Neuronal stem cell (in vitro differentiated cells): ENCODE results near the gene LIFR.

Experiments used
- DNase-seq: peaks from one replicate; pipeline ENCODE4 v3.0.0-alpha.2; 2013; ENCODE audit warnings: low spot score
- H2AFZ ChIP-seq: one replicate; pipeline ENCODE4 v1.6.1; 2013; ENCODE audit warnings: mild to moderate bottlenecking, low read length, inconsistent platforms
- H2AK5ac ChIP-seq: 2 replicates; pipeline ENCODE4 v1.6.1; 2013; ENCODE audit warnings: low read depth, mild to moderate bottlenecking, inconsistent platforms, low read length, moderate library complexity, mixed read lengths
- H2BK120ac ChIP-seq: 2 replicates; pipeline ENCODE4 v1.6.1; 2013; ENCODE audit warnings: low read depth, mild to moderate bottlenecking, inconsistent platforms, low read length, moderate library complexity, mixed read lengths
- H2BK12ac ChIP-seq: one replicate; pipeline ENCODE4 v1.6.1; 2013; ENCODE audit warnings: low read length, inconsistent platforms
- H2BK15ac ChIP-seq: 2 replicates; pipeline ENCODE4 v1.6.1; 2013; ENCODE audit warnings: mild to moderate bottlenecking, low read length, inconsistent platforms, mixed read lengths
- H2BK5ac ChIP-seq: one replicate; pipeline ENCODE4 v1.6.1; 2013; ENCODE audit warnings: inconsistent platforms, mild to moderate bottlenecking, low read length, moderate library complexity
- H3K14ac ChIP-seq: one replicate; pipeline ENCODE4 v1.6.1; 2013; ENCODE audit warnings: low read length, inconsistent platforms
- H3K18ac ChIP-seq: 2 replicates; pipeline ENCODE4 v1.6.1; 2013; ENCODE audit warnings: low read length, inconsistent platforms
- H3K23ac ChIP-seq: 2 replicates; pipeline ENCODE4 v1.6.1; 2013; ENCODE audit warnings: low read depth, mild to moderate bottlenecking, mixed read lengths, low read length, inconsistent platforms; ENCODE audit not compliant: poor library complexity
- H3K27ac ChIP-seq: replicated peaks from 3 replicates; pipeline ENCODE4 v1.5.1; 2013; ENCODE audit warnings: low read length, inconsistent platforms
- H3K27me3 ChIP-seq, 3 experiments: 2 replicates each; pipeline ENCODE4 v1.6.1; 2013; ENCODE audit warnings: low read length in 3 of 3, mild to moderate bottlenecking in 2 of 3, inconsistent platforms in 1 of 3, low read depth in 1 of 3, mixed read lengths in 1 of 3, moderate library complexity in 1 of 3; ENCODE audit not compliant: control insufficient read depth in 3 of 3, insufficient read depth in 3 of 3
- H3K36me3 ChIP-seq, 2 donors: replicated peaks in 1 of 2; 2 replicates each; pipeline ENCODE4 v1.6.1; 2013; ENCODE audit warnings: low read length in 2 of 2; ENCODE audit not compliant: control insufficient read depth in 2 of 2, insufficient read depth in 2 of 2
- H3K4ac ChIP-seq: 2 replicates; pipeline ENCODE4 v1.6.1; 2013; ENCODE audit warnings: inconsistent platforms, mild to moderate bottlenecking, low read length, moderate library complexity
- H3K4me1 ChIP-seq, 2 donors: 1 replicate in 1 of 2; 2 replicates in 1 of 2; pipeline ENCODE4 v1.6.1; 2013; ENCODE audit warnings: low read length in 2 of 2, low read depth in 1 of 2; ENCODE audit not compliant: control insufficient read depth in 2 of 2, insufficient read depth in 1 of 2
- H3K4me2 ChIP-seq: one replicate; pipeline ENCODE4 v1.6.1; 2013; ENCODE audit warnings: mild to moderate bottlenecking, low read length, inconsistent platforms; ENCODE audit not compliant: insufficient read depth, poor library complexity, severe bottlenecking
- H3K4me3 ChIP-seq, 2 donors: 2 replicates each; pipeline ENCODE4 v1.5.1; 2013; ENCODE audit warnings: low read length in 2 of 2, mild to moderate bottlenecking in 2 of 2, inconsistent platforms in 1 of 2, moderate library complexity in 1 of 2
- H3K79me1 ChIP-seq: one replicate; pipeline ENCODE4 v1.6.1; 2013; ENCODE audit warnings: low read depth, mild to moderate bottlenecking, inconsistent platforms, low read length, moderate library complexity
- H3K9ac ChIP-seq: one replicate; pipeline ENCODE4 v1.6.1; 2013; ENCODE audit warnings: mild to moderate bottlenecking, low read depth, low read length, inconsistent platforms; ENCODE audit not compliant: poor library complexity
- H3K9me3 ChIP-seq, 2 donors: replicated peaks in 1 of 2; 2 replicates each; pipeline versions ENCODE3 to v1.6.1; 2013; ENCODE audit warnings: low read length in 2 of 2, mild to moderate bottlenecking in 2 of 2, inconsistent platforms in 1 of 2, low read depth in 1 of 2, mixed read lengths in 1 of 2, moderate library complexity in 1 of 2; ENCODE audit not compliant: control insufficient read depth in 2 of 2, insufficient read depth in 1 of 2
- H4K8ac ChIP-seq: one replicate; pipeline ENCODE4 v1.6.1; 2013; ENCODE audit warnings: low read depth, mild to moderate bottlenecking, inconsistent platforms, low read length, moderate library complexity
- H4K91ac ChIP-seq: one replicate; pipeline ENCODE4 v1.6.1; 2013; ENCODE audit warnings: low read length, low read depth, mild to moderate bottlenecking, inconsistent platforms; ENCODE audit not compliant: poor library complexity
- WGBS, 2 donors: extraction: QIAGEN DNeasy Blood & Tissue Kit; methylation state at CpG; one replicate each; pipeline ENCODE4 v1.1.7; 2013; ENCODE audit warnings: missing lambda C conversion rate in 2 of 2, mixed read lengths in 1 of 2; ENCODE audit not compliant: insufficient read length in 2 of 2, insufficient replicate concordance in 1 of 2; ENCODE audit errors: extremely low coverage in 2 of 2; 5-methylcytosine and 5-hydroxymethylcytosine counted together

Gene LIFR

DNA sequence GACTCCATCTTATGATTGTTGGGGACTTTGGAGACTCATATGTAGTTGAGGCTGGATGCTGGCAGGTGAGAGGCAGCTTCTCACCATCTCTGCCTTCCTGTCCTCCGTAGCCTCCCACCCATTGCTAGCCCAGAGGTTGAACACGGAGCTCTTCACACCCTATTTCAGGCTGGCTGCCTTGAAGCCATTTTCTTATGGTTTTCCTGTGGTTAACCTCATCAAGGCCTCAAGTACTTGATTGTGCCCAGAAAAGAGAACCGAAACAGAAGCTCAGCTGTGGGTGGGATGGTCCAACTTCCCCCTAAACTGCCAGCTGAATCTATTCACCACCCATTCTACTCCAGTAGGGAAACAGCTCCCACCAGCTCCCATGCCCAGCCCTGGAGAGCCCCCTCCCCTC, 102.9 kb downstream of the LIFR start:
- Histone ChIP-seq H3K36me3 (no peaks in the 10 kb centered on the region), H3K14ac (no peak overlapping the region), H3K27me3 (no peaks in the 10 kb centered on the region), H3K9ac (no peak overlapping the region), H3K18ac (no peak overlapping the region), H3K4ac (no peak overlapping the region), H3K4me3 (no peak overlapping the region), H3K27ac (no peak overlapping the region), H4K8ac (no peak overlapping the region), H3K4me2 (no peak overlapping the region), H2BK12ac (no peak overlapping the region), H4K91ac (no peak overlapping the region), H3K9me3 (no peaks in the 10 kb centered on the region), H3K79me1 (no peaks in the 10 kb centered on the region), H2BK15ac (no peak overlapping the region), H2AK5ac (no peak overlapping the region), H2BK5ac (no peak overlapping the region), H2BK120ac (no peak overlapping the region), H3K23ac (no peak overlapping the region), H2AFZ (no peak overlapping the region), H3K4me1 (no peaks in the 10 kb centered on the region)
- WGBS, 2 donors = no CpG with 5 or more reads among the region's 3 CpGs
- no peak for DNase-seq

DNA sequence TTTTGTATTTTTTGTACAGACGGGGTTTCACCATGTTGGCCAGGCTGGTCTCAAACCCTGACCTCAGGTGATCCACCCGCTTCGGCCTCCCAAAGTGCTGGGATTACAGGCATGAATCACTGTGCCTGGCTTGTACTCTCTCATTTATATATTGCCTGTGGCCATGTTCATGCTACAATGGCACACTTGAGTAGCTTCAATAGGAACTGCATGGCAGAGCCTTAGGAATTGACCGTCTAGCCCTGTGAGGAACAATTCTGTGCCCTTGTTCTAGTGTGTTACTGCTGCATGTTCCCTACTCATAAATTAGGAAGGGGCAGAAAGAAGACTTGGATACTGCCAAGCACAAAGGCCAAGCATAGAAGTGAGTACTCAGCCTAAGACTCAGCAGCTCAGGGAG, 104.2 kb downstream of the LIFR start:
- Histone ChIP-seq H3K14ac (no peak overlapping the region), H3K9me3 (no peaks in the 10 kb centered on the region), H3K9ac (no peak overlapping the region), H2AFZ (no peak overlapping the region), H2BK12ac (no peak overlapping the region), H3K27me3 (no peaks in the 10 kb centered on the region), H3K4me1 (no peaks in the 10 kb centered on the region), H3K27ac (no peak overlapping the region), H2AK5ac (no peak overlapping the region), H2BK15ac (no peak overlapping the region), H3K36me3 (no peaks in the 10 kb centered on the region), H4K91ac (no peak overlapping the region), H3K23ac (no peak overlapping the region), H3K79me1 (no peaks in the 10 kb centered on the region), H3K4ac (no peak overlapping the region), H3K18ac (no peak overlapping the region), H3K4me2 (no peak overlapping the region), H4K8ac (no peak overlapping the region), H3K4me3 (no peak overlapping the region), H2BK5ac (no peak overlapping the region), H2BK120ac (no peak overlapping the region)
- WGBS, 2 donors = no CpG with 5 or more reads among the region's 4 CpGs
- no peak for DNase-seq

DNA sequence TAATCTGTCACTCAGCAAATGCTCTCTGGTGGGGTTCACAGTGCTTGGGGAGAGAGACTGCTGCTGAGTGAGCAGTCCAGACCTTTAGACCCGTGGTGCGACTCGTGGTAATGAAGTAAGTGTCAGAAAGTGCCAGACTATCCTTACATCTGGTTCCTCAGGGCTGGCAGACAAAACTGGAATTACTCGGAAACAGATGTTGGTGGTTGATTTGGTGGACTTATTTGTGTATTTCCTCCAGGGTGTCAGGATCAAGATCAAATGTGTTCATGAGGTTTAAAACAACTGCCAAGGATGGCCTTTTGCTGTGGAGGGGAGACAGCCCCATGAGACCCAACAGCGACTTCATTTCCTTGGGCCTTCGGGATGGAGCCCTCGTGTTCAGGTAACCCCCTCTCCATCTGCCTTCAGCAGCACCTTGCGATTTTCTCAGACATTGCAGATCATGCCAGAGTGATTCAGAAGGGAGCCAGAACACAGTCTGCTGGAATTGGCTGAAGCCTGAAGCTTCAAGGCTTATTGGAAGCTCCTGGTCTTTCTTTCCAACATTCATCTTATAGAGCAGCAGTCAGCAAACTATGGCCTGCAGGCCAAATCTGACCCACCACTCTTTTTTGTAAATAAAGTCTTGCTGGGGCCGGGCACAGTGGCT, 105.2 kb downstream of the LIFR start:
- no peak overlapping the region for H3K23ac ChIP-seq
- H3K14ac ChIP-seq = no peak overlapping the region
- no peaks in the 10 kb centered on the region for H3K79me1 ChIP-seq
- no peak overlapping the region for H2BK15ac ChIP-seq
- H3K4me1 ChIP-seq = no peaks in the 10 kb centered on the region
- no peak overlapping the region for H3K4me2 ChIP-seq
- H2BK12ac ChIP-seq = no peak overlapping the region
- H2AK5ac ChIP-seq = no peak overlapping the region
- H3K4ac ChIP-seq = no peak overlapping the region
- H3K9me3 ChIP-seq = no peaks in the 10 kb centered on the region
- no peak overlapping the region for H3K18ac ChIP-seq
- H3K4me3 ChIP-seq = no peak overlapping the region
- H2BK5ac ChIP-seq = no peak overlapping the region
- no peaks in the 10 kb centered on the region for H3K36me3 ChIP-seq
- H2AFZ ChIP-seq = no peak overlapping the region
- no CpG with 5 or more reads among the region's 9 CpGs for WGBS, 2 donors
- no peaks in the 10 kb centered on the region for H3K27me3 ChIP-seq
- H4K91ac ChIP-seq = no peak overlapping the region
- H4K8ac ChIP-seq = no peak overlapping the region
- H2BK120ac ChIP-seq = no peak overlapping the region
- no peak overlapping the region for H3K9ac ChIP-seq
- no peak overlapping the region for H3K27ac ChIP-seq
- DNase-seq = no peak

DNA sequence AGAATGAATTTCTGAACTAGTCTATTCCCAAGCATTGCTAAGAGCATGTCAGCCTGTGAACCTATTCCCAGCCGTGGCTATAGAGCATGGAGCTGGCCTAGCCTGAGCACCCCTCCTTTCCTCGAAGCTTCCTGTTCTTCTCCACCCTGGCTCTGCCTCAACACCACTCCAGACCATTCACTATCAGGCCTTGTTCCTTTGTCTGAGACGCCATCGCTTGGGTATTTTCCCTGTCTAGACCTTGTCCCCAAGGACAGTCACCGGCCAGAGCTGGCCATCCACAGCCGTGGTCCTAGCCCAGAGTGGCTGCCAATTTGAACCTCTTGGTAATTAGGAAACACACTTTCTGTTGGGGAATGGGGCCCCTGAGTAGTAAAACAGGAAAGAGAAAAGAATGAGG, 105.8 kb downstream of the LIFR start:
- no peaks in the 10 kb centered on the region for H3K36me3 ChIP-seq
- H2BK120ac ChIP-seq = no peak overlapping the region
- no peak overlapping the region for H3K4me3 ChIP-seq
- no peaks in the 10 kb centered on the region for H3K9me3 ChIP-seq
- no peaks in the 10 kb centered on the region for H3K4me1 ChIP-seq
- no peak overlapping the region for H4K91ac ChIP-seq
- no peak for DNase-seq
- no peak overlapping the region for H3K9ac ChIP-seq
- H4K8ac ChIP-seq = no peak overlapping the region
- no peak overlapping the region for H3K27ac ChIP-seq
- H2BK15ac ChIP-seq = no peak overlapping the region
- no peaks in the 10 kb centered on the region for H3K27me3 ChIP-seq
- no peak overlapping the region for H2AFZ ChIP-seq
- H3K4ac ChIP-seq = no peak overlapping the region
- no peaks in the 10 kb centered on the region for H3K79me1 ChIP-seq
- H3K4me2 ChIP-seq = no peak overlapping the region
- no CpG with 5 or more reads among the region's 6 CpGs for WGBS, 2 donors
- H2BK12ac ChIP-seq = no peak overlapping the region
- no peak overlapping the region for H3K18ac ChIP-seq
- no peak overlapping the region for H3K14ac ChIP-seq
- H3K23ac ChIP-seq = no peak overlapping the region
- H2AK5ac ChIP-seq = no peak overlapping the region
- H2BK5ac ChIP-seq = no peak overlapping the region
